ENCODE results near the gene CLEC6A. TPM values are rescaled to one million over a fixed set of nuclear protein-coding genes. Genes with fewer than 3 reads are reported as not detected.

The CLEC6A gene
- total RNA-seq, 1 donor from 2014 or later: not detected

DNA sequence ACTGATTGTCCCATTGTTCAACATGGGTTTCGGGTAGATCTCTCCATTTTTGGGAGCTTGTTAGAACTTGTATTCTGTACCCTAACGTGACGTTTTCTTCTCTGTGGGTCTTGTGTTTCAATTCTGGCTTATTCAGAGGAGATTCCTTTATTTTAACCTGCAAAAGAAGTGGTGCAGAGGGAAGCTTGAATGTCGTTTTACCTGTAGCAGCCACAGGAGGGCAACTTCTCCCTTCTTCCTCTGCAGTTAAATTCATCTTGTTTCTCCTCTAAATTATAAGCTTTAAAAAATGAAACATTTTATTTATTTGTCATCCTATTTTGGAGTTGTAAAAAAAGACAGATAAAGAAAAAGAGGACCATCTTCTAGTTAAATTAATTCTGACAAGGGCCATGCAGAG is 43.9 kb downstream of the CLEC6A start:
- no peak overlapping the region for H3K27ac Mint-ChIP-seq (ENCODE audit: unreplicated experiment)
- H3K4me3 Mint-ChIP-seq (ENCODE audit: unreplicated experiment): no peak overlapping the region

DNA sequence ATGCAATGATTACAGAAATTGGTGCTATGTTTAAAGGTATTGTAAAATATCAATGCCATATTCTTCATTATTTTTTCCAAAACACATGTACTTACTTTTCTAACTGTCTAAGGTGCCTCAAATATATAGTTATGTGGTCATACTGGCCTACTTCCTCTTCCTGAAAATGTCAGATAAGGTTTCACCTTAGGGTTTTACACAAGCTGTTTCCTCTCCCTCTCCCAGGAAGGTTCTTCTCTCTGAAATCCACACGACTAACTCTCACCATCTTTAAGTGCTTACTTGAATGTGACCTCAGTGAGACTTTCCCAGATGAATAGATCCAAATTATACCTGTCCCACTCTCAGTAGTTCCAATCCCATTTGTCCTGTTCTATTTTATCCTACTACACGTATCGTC is 46.0 kb downstream of the CLEC6A start:
- Mint-ChIP-seq H3K9me3 (ENCODE audit: unreplicated experiment) (no peaks in the 10 kb centered on the region), H3K4me1 (ENCODE audit: unreplicated experiment) (no peaks in the 10 kb centered on the region), H3K27ac (ENCODE audit: unreplicated experiment) (no peak overlapping the region), H3K27me3 (ENCODE audit: unreplicated experiment) (peaks cover 7% of the 10 kb centered on the region), H3K4me3 (ENCODE audit: unreplicated experiment) (no peak overlapping the region), H3K36me3 (ENCODE audit: unreplicated experiment) (no peaks in the 10 kb centered on the region)
- TF ChIP-seq, protein P1, sequence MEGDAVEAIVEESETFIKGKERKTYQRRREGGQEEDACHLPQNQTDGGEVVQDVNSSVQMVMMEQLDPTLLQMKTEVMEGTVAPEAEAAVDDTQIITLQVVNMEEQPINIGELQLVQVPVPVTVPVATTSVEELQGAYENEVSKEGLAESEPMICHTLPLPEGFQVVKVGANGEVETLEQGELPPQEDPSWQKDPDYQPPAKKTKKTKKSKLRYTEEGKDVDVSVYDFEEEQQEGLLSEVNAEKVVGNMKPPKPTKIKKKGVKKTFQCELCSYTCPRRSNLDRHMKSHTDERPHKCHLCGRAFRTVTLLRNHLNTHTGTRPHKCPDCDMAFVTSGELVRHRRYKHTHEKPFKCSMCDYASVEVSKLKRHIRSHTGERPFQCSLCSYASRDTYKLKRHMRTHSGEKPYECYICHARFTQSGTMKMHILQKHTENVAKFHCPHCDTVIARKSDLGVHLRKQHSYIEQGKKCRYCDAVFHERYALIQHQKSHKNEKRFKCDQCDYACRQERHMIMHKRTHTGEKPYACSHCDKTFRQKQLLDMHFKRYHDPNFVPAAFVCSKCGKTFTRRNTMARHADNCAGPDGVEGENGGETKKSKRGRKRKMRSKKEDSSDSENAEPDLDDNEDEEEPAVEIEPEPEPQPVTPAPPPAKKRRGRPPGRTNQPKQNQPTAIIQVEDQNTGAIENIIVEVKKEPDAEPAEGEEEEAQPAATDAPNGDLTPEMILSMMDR (IDR thresholded peaks at IDR 0.05): no peak
- DNase-seq (ENCODE audit: extremely low spot score, unreplicated experiment): no peak

More for the DNA sequence above, 43.9 kb downstream of the CLEC6A start:
- TF ChIP-seq, protein P1 (IDR thresholded peaks at IDR 0.05): no peak
- no peaks in the 10 kb centered on the region for H3K4me1 Mint-ChIP-seq (ENCODE audit: unreplicated experiment)
- peaks cover 5% of the 10 kb centered on the region for H3K27me3 Mint-ChIP-seq (ENCODE audit: unreplicated experiment)
- H3K36me3 Mint-ChIP-seq (ENCODE audit: unreplicated experiment): no peaks in the 10 kb centered on the region
- H3K9me3 Mint-ChIP-seq (ENCODE audit: unreplicated experiment): no peaks in the 10 kb centered on the region
- DNase-seq (ENCODE audit: extremely low spot score, unreplicated experiment): no peak

DNA sequence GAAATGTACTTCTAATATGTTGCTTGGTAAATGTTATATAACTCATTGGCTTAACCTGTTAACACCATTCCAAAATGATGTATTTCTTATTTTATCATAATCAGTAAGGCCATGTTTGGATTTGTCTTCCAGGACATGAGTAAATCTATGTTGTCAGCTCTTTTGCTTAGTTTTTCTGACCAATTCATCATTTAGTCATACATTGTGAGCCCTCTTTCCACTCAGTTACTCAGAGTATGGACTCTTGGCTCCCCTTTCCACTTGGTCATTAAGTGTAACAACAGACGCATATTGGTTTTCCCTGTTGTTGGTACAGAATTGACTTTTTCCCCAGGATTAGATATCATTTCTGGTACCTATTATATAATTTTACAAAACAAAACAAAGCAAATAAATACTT is 48.6 kb downstream of the CLEC6A start:
- Mint-ChIP-seq H3K4me1 (ENCODE audit: unreplicated experiment) (no peaks in the 10 kb centered on the region), H3K27ac (ENCODE audit: unreplicated experiment) (no peak overlapping the region), H3K9me3 (ENCODE audit: unreplicated experiment) (no peaks in the 10 kb centered on the region), H3K36me3 (ENCODE audit: unreplicated experiment) (no peaks in the 10 kb centered on the region), H3K4me3 (ENCODE audit: unreplicated experiment) (no peak overlapping the region), H3K27me3 (ENCODE audit: unreplicated experiment) (peaks cover 2% of the 10 kb centered on the region)
- DNase-seq (ENCODE audit: extremely low spot score, unreplicated experiment): no peak
- TF ChIP-seq, protein P1 (IDR thresholded peaks at IDR 0.05): no peak

DNA sequence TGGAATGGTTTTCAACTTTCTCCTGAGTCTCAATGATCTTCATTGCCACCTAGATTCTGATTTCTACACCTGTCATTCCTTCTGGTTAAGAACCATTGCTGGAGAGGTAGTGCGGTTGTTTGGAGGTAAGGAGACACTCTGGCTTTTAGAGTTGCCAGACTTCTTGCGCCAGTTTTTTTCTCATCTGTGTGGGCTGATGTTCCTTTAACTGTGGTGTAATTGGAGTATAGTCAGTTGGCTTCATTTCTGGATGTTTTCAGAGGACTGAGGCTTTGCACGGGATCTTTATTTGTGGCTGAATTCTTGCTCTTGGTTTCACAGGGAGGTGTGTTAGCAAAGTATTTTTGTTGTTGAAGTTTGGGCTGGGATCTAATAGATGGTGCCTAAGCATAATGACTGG is 51.8 kb downstream of the CLEC6A start:
- no peaks in the 10 kb centered on the region for H3K36me3 Mint-ChIP-seq (ENCODE audit: unreplicated experiment)
- no peaks in the 10 kb centered on the region for H3K9me3 Mint-ChIP-seq (ENCODE audit: unreplicated experiment)
- no peaks in the 10 kb centered on the region for H3K4me1 Mint-ChIP-seq (ENCODE audit: unreplicated experiment)
- DNase-seq (ENCODE audit: extremely low spot score, unreplicated experiment): no peak
- TF ChIP-seq, protein P1 (IDR thresholded peaks at IDR 0.05): no peak
- peaks cover 2% of the 10 kb centered on the region for H3K27me3 Mint-ChIP-seq (ENCODE audit: unreplicated experiment)
- H3K27ac Mint-ChIP-seq (ENCODE audit: unreplicated experiment): no peak overlapping the region
- H3K4me3 Mint-ChIP-seq (ENCODE audit: unreplicated experiment): no peak overlapping the region

DNA sequence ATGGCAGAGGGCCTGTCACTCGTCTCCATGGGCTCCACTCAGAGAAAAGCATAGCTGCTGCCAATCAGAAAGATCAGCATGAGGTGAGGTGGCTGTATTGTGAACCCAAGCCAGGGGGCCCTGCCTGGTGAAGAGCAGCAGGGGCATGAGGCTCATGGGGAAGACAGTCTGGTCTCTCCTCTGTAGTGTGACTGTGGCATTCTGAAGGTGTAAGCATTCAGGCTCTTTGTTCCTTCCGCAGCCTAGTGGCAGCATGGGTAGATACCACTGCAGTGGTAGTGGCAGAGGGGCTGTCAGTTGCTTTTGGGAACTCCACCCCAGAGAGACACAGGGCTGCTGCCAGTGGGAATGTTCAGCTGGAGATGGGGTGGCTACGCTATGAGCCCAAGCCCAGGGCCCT is 52.5 kb downstream of the CLEC6A start:
- Mint-ChIP-seq H3K9me3 (ENCODE audit: unreplicated experiment) (no peaks in the 10 kb centered on the region), H3K27ac (ENCODE audit: unreplicated experiment) (no peak overlapping the region), H3K4me3 (ENCODE audit: unreplicated experiment) (no peak overlapping the region), H3K27me3 (ENCODE audit: unreplicated experiment) (peaks cover 2% of the 10 kb centered on the region), H3K4me1 (ENCODE audit: unreplicated experiment) (no peaks in the 10 kb centered on the region), H3K36me3 (ENCODE audit: unreplicated experiment) (no peaks in the 10 kb centered on the region)
- TF ChIP-seq, protein P1 (IDR thresholded peaks at IDR 0.05): no peak
- DNase-seq (ENCODE audit: extremely low spot score, unreplicated experiment): no peak

Data from osteocyte (in vitro differentiated cells).